Right forelimb (tissue), 1 donor: ENCODE results near the gene TMEM132D.

ENCODE experiments used
- DNase-seq: peaks from one replicate; pipeline ENCODE4 v3.0.0-alpha.2; 2018

TMEM132D gene

DNA sequence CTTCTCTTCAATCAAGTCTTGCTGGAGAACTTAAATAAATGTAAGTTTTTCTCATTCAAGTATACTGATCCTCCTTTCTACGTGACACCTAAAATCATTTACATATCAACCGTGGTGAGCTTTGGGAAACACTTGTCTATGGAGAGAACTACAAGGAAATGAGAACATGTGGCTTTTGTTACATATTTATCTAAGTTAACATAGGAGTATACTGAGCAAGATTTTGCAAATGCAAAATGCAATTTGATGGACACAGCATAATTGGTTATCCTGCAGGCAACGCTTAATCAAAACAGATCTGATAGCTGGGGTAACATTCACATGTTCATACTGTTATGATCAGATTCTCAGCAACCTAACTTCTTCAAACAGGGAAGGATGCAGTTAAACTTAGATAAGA lies 376.3 kb downstream of the TMEM132D start:
- no peak for DNase-seq

DNA sequence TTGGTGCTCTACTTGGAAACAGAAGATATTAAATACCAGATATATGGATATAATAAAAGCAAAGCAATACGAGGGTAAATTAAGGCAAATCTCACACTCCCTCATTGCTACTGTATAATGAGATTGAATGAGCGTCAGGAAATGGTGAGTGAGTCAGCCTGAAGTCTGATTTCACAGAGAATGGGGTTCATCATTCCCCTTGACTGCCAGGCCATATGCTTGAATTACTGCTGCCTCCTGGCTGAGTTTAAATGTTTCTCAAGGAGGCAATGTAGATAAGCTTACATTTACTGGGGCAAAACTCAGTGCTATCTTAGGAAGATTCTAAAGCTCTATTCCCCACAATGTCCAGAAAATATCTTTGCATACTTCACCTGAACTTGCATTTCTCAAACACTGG lies 380.2 kb downstream of the TMEM132D start:
- no peak for DNase-seq

DNA sequence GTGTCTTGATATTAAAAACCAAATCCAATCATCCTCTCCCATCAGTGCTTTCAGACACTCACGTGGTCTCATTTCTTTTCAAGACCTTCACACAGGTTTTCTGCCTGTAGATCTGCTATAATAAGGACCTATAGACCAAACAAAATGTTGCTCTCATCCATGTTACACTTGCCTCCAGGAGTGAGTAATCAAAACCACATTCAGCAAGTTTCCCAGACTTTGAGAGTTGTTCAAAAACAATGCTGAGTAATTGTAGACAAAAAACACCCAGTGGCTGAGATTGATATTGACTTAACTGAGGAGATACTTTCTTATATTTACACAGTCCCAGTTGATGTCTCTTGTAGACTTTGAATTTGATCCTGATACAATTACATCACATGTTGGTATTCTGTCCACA lies 383.1 kb downstream of the TMEM132D start:
- DNase-seq: no peak

DNA sequence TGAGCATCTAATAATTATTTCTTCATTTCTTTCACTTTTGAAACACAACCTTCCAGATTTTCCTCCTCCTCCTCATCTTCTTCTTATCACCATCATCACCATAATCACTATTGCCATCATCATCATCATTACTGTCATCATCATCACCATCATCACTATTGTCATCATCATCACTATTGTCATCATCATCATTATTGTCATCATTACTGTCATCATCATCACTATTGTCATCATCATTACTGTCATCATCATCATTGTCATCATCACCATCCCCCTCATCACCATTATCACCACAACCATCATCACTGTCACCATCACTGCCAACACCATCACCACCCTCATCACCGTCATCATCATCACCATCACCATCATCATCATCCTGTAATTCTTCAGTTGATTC lies 400.0 kb downstream of the TMEM132D start:
- DNase-seq: no peak

DNA sequence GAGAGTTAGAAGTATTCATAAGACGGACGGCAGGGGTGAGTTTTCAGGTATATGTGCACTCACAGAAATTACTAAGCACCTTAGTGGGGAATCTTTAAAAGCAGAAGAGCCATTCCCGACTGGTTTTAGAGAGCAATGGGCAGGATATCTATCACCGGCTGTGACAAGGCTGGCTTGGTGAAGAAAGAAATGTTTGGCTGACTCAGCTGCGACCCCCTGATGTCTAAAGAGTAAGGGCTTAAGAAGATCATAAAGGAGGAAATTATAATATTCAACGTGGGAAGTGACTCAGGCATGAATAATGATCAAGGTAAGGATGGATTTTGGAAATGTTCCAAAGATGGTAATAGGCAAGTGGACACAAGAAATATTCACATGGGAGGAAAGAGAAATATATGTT lies 407.6 kb downstream of the TMEM132D start:
- DNase-seq: no peak

DNA sequence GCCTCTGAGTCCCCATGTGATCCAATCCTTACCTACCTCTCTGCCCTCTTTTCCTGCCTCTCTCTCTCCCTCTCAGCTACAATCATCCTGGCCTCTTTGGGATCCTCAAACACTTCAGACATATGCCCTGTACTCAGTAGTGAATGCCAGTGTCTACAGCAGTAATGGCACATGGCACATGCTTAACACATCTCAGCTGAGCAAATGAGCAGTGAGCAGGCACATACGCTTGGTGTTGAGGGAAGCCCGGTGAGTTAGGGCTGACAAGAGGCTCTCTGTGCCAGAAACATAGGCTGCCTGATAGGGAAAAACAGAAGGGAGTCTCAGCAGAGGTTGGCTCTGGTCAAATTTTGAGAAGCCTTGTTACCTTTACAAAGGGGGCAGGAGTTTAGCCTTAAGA lies 409.1 kb downstream of the TMEM132D start:
- no peak for DNase-seq

DNA sequence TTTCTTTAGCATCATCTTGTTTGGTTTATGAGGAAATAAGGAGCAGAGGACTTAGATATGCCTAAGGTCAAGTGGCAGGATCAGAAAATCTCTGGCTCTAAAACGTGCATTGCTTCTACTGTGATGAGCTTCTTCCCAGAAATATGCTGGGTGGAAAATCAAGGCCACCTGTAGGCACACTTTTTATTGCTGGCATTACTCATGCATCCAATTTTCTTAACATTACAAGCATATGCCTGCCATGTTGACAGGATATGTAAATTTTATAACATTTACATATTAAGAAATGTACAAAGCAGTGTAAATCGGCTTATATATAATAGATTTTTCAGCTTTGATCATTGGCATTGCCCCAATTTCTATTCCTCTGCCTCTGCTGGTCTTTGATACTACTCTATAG lies 409.6 kb downstream of the TMEM132D start:
- no peak for DNase-seq

DNA sequence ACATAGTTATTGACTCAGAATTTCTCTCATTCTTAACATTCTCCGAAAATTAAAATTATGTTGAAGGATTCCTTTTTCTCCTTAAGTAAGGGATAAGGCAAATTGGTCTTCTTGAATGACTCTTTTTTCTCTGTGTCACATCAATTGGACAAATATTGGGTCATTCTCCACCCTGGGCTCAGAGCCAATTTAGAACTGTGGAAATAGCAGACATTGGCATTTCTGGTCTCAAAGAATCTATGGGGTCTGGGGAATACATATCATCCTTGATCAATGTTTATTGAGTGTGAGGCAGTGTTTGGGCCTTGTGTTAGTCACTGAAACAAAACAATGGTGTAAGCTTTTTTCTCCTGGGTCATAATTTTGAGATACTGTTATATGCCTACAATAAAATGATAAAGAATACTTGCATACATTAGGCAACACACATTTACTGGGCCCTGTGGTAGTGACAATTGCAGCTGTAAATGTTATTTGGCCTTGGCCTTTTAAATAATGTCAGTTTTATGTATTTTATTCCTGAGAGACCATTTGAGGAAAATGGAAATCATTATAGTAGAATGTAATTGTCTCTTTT lies 414.6 kb downstream of the TMEM132D start:
- no peak for DNase-seq

DNA sequence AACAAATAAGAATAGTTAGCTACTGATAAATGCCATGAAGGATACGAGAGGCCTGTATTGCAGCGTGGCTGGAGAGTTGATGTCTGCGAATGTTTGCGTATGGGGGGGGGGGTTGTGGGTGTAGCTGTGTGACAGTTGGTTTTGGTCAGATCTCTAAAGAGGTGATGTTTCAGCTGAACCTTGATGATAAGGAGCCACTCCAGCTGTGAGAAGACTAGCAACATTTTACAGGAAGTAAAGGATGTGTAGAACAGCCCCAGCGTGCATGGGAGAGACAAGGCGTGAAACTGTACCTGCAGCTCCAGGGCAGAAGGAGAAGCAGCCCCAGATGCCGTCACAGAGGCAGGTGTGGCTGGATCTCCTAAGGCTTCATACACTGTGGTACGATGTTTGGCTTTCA lies 416.9 kb downstream of the TMEM132D start:
- DNase-seq: no peak

DNA sequence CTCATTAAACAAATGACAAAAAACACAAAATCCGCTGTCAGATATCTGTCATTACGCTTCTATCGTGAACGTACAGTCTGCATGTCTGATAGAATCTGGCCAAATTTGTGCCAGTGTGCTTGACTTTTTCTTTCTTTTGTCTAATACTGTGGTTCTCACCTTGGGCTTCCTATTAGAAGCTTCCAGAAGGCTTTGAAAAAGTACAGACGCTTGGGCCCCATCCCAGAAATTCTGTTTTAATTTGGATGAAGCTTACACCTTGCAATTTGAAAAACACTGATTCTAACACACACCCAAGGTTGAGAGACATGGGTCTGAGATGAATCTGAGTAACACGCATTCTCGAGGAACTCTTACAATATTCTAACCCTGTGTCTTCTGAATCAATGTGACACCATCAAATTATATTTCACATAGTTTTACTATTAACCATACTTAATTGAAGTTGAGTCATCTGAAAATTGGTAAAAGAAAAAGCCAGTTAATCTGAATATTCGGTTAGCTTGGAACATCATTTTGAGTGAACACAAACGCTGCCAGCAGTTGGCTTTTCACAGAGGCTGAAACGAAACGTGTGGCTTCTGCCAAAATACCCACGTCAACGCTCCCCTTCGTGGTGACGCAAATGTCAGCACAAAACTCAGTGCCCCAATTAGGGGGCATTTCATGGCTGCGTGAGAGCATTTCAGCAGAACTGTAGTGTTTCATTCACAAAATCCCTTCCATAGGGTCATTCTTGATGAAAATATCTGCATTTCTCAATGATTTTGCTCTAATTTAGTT lies 420.5 kb downstream of the TMEM132D start:
- no peak for DNase-seq

DNA sequence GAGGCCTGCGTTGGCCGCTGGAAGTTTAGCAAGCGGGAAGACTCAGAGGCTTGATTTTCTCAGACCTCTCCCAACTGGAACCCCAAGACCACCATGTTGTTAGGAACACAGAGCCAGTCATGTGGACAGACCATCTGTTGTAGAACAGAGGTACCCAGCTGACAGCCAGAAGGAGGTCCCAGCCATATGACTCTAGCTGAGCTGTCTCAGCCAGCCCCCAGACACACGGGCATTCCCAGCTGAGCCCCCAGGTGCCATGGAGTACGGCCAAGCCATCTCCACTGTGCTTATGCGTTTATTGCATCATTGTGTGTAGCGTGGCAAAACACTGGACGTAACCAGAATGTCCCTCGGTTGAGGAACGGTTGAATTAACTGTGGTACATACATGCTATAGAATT lies 421.9 kb downstream of the TMEM132D start:
- no peak for DNase-seq

DNA sequence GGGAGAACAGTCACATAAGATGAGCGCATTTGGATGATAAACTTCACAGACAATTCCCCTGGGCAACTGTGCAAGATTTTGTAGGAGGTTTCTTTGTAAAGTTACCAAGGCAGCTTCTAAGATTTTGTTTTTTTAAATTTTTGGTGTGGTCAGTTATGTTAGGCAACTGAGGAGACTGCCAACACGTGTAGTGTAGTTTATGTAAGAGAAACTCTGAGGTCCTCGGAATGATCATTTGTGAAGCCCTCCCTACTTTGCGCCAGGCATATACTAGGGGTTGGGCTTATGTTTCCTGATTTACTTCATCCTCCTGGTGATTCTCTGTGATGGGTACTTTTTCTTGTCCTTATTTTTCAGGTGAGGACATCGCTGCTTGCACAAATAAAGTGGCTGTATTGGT lies 433.6 kb downstream of the TMEM132D start:
- no peak for DNase-seq

DNA sequence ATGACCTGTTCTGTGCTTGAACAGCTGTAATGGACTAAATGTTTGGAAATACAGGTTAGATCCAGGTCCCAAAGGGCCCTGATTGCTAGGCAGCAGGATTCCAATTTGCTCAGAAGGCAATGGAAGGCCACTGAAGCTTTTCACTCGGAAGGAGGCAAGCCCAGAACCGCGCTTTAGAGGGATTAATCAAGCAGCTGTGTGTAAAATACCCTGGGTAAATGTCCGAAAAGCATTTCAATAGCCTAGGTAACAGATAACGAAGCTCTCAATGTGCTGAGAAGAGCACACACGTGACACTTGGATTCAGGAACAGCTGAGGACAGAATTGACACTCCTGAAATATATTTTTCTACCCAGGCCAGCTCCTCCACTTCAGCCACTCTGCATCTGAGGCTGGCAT lies 436.1 kb downstream of the TMEM132D start:
- DNase-seq: no peak

DNA sequence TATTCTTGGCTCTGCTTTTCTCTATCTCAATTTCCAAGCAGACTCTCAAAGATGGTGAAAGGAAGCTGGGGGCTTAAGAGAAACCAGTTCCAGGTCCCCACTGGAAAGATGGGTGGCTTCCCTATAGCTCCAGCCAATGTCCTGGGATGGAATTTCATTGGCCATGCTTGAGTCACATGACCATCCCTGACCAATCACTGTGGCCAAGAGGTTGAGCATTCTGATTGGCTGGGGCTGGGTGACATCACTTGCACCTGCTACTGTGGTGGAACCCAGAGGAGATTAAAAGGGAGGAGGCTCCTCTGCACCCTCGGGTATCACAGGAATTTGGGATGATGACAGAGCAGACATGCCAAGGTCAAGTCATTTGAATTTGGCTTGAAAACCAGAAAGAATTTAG lies 436.5 kb downstream of the TMEM132D start:
- no peak for DNase-seq

DNA sequence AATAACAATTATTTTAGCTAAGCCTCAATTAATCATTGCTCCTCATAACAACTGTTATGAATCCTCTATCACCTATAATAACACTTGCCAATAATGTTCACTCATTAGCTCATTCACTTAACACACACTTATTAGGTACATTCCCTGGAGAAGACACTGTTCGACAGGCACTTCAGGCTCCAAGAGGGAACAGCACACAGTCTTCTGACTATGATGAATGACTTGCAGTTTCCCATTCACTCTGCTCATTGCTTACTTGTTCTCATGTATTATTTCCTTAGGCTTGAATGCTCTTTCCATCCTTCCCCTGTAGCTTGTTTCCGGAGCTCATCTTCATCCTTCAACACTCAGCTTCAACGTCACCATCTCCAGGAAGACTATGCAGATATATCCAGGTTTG lies 437.3 kb downstream of the TMEM132D start:
- DNase-seq: no peak

DNA sequence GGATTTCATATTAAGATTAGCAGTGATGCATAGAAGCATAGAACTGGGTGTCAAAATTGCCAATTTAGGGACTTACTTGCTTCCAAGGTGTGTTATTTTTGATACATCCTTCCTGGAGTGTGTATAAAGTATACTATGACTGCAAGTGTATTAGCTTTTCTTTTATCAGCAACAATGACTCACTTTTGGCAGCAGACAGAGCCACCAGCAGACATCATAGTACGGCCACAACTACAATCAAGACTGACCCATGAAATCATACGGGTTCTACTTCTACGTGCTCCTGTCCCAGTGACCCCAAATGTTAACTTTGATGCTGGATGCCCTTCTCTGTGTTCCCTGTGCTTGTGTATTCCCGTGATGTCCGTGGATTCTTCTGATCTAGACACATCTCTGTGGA lies 443.9 kb downstream of the TMEM132D start:
- DNase-seq: no peak

DNA sequence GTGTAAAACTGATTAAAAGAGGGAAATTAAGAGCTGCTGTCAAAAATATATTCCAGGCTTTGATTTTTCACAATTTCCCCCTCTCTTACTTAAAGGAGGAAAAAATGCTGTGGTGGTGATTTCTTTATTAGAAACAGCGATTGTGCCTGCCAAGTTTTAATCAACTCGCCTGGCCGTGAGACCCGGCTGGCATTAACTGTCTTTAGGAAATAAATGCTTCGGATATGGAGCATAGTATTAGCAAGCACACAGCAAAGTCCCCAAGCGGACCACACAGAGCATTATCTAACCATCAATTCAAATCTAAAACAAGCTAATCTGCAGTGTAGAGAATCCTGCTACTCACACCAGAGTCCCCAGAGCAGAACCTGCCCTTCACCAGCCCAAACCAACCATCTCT lies 457.1 kb downstream of the TMEM132D start:
- no peak for DNase-seq

DNA sequence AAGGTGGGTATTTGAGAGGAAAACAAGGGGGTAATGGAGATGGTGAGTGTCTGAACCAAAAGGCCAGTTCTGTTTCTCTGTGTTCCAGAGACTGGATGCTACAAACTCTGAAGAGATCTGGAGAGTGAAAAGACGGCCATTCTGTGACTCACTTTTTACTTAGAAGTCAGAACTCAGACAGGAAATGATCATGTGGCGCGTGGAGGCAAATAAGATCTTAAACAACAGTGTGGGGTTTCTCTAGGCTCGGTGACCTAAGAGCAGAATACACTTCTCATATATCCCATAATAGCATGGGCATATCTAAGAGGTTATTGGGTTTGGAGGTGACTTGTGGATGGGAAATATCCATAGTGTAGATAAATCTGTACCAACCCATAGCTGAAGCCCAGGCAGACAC lies 463.5 kb downstream of the TMEM132D start:
- DNase-seq: no peak

DNA sequence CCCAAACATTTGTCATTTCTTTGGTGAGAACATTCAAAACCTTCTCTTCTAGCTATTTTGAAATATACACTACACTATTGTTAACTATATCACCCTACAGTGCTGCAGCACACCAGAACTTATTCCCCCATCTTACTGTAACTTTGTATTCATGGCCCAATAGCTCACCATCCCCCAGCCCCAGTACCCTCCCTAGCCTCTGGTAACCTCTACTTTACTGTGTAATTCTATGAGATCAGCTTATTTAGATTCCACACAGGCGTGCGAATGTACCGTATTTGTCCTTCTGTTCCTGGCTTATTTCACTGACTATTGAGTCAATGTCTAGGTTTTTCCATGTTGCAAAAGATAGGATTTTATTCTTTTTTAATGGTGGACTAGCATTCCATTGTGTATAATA lies 469.0 kb downstream of the TMEM132D start:
- DNase-seq: no peak

DNA sequence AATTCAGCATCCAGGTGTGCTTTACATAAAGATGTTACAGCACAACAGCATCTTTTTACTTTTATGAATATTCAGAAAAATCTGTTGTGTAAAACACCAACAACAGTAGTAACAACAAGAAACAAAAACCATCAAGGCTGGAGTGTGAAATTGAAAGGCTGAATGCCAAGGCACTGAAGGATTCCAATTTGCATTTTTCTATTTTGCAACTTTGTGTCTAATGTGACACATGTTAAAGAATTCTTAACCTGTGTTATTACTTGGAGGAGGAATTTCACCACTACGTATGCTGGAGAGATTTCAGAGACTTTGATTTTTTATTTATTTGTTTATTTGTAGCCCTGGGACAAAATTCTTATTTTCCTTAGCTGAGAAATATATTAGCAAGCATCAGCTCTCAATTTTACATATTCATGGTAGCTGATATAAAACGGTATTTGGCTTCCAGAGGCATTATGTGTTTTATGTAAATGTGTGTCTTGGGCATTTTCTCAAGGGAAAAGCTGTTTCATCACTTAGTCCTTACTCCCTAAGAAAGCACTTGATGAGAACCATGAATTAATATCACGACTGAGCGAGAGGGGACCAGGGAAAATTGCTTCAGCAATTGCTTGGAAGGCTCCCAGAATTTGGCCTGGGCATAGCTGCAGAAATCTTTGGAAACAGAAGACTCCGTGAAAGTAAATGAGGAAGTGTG lies 475.4 kb downstream of the TMEM132D start:
- no peak for DNase-seq

DNA sequence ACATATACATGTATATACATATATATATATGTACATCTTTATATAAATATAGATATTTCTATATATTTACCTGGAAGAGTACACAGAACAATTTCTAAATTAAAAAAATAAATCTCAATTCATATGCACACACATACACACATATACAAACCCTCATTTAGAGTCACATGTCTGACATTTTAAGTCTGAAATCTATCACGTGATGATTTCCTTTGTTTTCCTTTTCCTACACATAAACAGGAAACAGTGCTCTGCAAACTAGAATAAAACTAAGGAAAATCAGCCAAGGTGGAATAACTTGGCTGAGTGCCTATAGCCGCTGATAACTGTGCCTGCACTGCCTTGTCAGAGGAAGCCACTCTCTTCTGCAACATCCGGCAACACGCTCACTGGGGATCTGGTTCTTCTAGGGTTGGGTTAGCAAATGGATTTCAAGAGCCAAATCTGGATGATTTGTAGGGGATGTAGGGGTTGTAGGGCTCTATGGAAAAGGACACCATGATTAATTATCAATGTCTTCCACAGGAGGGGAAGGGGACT lies 480.7 kb downstream of the TMEM132D start:
- no peak for DNase-seq

DNA sequence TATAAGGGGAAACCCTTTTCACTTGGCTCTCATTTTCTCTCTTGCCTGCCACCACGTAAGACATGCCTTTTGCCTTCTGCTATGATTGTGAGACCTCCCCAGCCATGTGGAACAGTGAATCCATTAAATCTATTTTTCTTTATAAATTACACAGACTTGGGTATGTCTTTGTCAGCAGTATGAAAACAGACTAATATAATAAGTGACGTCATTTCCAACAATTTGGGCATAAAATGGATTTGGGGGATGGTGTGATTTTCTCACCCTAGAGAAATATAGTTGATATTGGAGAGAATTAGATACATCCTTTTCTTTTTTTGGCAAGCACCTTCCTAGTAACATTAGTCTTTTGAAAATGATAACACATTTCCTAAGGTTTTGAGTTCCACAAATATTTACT lies 490.5 kb downstream of the TMEM132D start:
- no peak for DNase-seq

DNA sequence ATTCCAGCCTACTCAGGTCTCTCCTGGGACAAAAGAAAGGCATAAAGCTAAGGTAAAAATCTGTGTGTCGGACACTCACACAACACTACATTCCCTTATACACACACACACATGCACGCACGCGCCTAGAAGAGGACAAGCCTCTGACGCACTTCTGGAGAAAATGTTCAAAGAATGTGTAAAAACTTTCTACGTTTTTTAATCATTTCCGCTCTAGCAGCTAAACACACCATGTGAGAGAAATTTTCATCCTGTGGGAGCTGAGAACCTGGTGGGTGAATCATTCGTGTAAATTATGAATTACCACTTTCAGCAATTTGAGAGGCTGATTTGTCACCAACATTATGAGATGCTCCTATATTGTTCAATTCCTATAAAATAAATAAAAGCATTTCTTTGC lies 494.5 kb downstream of the TMEM132D start:
- DNase-seq: no peak

DNA sequence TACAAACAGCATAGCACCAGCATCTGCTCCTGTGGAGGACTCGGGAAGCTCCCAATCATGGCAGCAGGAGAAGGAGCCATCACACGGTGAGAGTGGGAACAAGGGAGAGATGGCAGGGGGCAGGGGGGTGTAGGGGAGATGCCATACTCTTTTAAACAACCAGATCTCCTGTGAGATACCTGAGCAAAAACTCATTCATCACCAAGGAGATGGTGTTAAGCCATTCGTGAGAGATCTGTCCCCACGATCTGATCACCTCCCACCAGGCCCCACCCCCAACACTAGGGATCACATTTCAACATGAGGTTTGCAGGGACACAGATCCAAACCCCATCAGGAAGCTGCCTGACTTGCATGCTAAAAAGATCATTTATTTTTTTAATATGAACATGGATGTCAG lies 499.3 kb downstream of the TMEM132D start:
- no peak for DNase-seq
